SU-DHL-6 (cell line): ENCODE data around the gene ZNHIT1.
"Not testable (repeated sequence)": the region's sequence is repeated elsewhere in the genome, so short reads cannot be mapped to it uniquely, and the experiment has no call there.

Source experiments
- H2AFZ ChIP-seq: fragments of 200-600 bp; sonication (generic); 2 replicates; pipeline ENCODE4 v1.6.1; 2014; ENCODE audit warnings: low read depth, mild to moderate bottlenecking, moderate library complexity, mixed read lengths, antibody characterized with exemption, low read length; ENCODE audit not compliant: severe bottlenecking
- H3F3A ChIP-seq: fragments of 200-600 bp; shearing (Covaris generic); 2 replicates; pipeline ENCODE4 v1.6.0; 2016; ENCODE audit warnings: antibody characterized with exemption, mild to moderate bottlenecking; ENCODE audit not compliant: insufficient read depth
- H3K27ac ChIP-seq: fragments of 200-600 bp; sonication (generic); 2 replicates; pipeline ENCODE4 v1.5.1; 2016; ENCODE audit warnings: low read depth, mild to moderate bottlenecking, low read length, moderate library complexity, mixed read lengths
- H3K27me3 ChIP-seq: fragments of 200-600 bp; sonication (generic), shearing (Covaris generic); 2 replicates; pipeline ENCODE4 v1.6.0; 2014; ENCODE audit warnings: mild to moderate bottlenecking, low read length
- H3K36me3 ChIP-seq: fragments of 200-600 bp; sonication (generic); 2 replicates; pipeline ENCODE4 v1.6.1; 2014; ENCODE audit warnings: mild to moderate bottlenecking, low read length, mixed read lengths
- H3K4me2 ChIP-seq: fragments of 300-600, 200-600 bp; shearing (Covaris generic), sonication (generic); 2 replicates; pipeline ENCODE4 v1.6.0; 2014; ENCODE audit warnings: low read length, low read depth, mild to moderate bottlenecking; ENCODE audit not compliant: poor library complexity, severe bottlenecking
- H3K4me3 ChIP-seq: fragments of 200-600 bp; sonication (generic); 2 replicates; pipeline ENCODE4 v1.5.1; 2014; ENCODE audit warnings: antibody characterized with exemption, low read length, mild to moderate bottlenecking, mixed read lengths; ENCODE audit not compliant: insufficient read depth, poor library complexity, severe bottlenecking
- H3K79me2 ChIP-seq: fragments of 200-600 bp; sonication (generic); 2 replicates; pipeline ENCODE4 v1.6.1; 2014; ENCODE audit warnings: mild to moderate bottlenecking, low read length, moderate library complexity; ENCODE audit not compliant: insufficient read depth
- H3K9ac ChIP-seq: fragments of 200-600 bp; sonication (generic); 2 replicates; pipeline ENCODE4 v1.7.0; 2014; ENCODE audit warnings: mild to moderate bottlenecking, low read length
- H3K9me2 ChIP-seq: fragments of 200-600 bp; sonication (generic); replicated peaks from 2 replicates; pipeline ENCODE4 v1.6.1; 2014; ENCODE audit warnings: low read length; ENCODE audit not compliant: insufficient read depth
- H3K9me3 ChIP-seq: fragments of 200-600 bp; sonication (generic); 2 replicates; pipeline ENCODE4 v1.6.1; 2014; ENCODE audit warnings: low read length, mixed read lengths; ENCODE audit not compliant: insufficient read depth
- H4K20me1 ChIP-seq: fragments of 200-600 bp; sonication (generic); 2 replicates; pipeline ENCODE4 v1.6.1; 2014; ENCODE audit warnings: low read depth, mild to moderate bottlenecking, antibody characterized with exemption, low read length, moderate library complexity, mixed read lengths
- CTCF ChIP-seq: fragments of 200-600 bp; sonication (generic); IDR thresholded peaks from one replicate; pipeline ENCODE4 v1.5.1; 2017; ENCODE audit warnings: antibody characterized with exemption, mild to moderate bottlenecking, low read length, moderate library complexity; ENCODE audit not compliant: insufficient read depth, poor library complexity, severe bottlenecking
- EZH2phosphoT487 ChIP-seq: fragments of 200-600 bp; sonication (generic), shearing (Covaris generic); conservative IDR thresholded peaks from 2 replicates; pipeline ENCODE4 v1.6.1; 2018; ENCODE audit warnings: mild to moderate bottlenecking, antibody characterized with exemption, low read length, moderate library complexity, mixed read lengths

Gene ZNHIT1

GRCh38 chr7:101198476-101198875 is 19.5 kb upstream of the ZNHIT1 start:
- Histone ChIP-seq H2AFZ (no peak overlapping the region), H4K20me1 (no peaks in the 10 kb centered on the region), H3K27ac (no peak overlapping the region), H3K27me3 (no peaks in the 10 kb centered on the region), H3K4me2 (no peak overlapping the region), H3K79me2 (no peaks in the 10 kb centered on the region), H3F3A (no peaks in the 10 kb centered on the region), H3K9me2 (no peaks in the 10 kb centered on the region), H3K4me3 (no peak overlapping the region), H3K9ac (no peak overlapping the region), H3K36me3 (no peaks in the 10 kb centered on the region), H3K9me3 (no peaks in the 10 kb centered on the region)
- no peak for TF ChIP-seq EZH2phosphoT487
- no peak for TF ChIP-seq CTCF

GRCh38 chr7:101199522-101199921 is 18.4 kb upstream of the ZNHIT1 start:
- not testable (repeated sequence) for H3K9ac ChIP-seq, H3F3A ChIP-seq, H2AFZ ChIP-seq, H3K9me3 ChIP-seq, H4K20me1 ChIP-seq, H3K27ac ChIP-seq, H3K36me3 ChIP-seq, H3K79me2 ChIP-seq, H3K9me2 ChIP-seq, H3K27me3 ChIP-seq, H3K4me3 ChIP-seq, H3K4me2 ChIP-seq

DNA sequence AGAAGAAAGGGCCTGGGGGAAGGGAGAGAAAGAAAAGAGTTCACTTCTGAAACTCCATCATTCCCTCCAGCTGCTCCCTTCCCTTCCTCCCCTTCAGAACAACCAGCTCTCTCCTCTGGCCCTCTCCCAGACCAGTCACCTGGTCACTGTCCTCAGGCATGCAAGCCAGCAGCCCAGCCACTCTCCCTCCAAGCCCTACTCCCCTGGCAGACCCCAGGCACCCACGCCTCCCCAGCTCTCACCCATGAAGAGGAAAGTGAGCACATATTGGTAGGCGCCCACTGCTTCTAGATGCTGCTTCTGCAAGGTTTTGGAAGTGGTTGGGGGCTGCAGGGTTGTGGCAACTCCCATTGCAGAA is 17.5 kb upstream of the ZNHIT1 start:
- Histone ChIP-seq H3K9me2 (no peaks in the 10 kb centered on the region), H3K9ac (no peak overlapping the region), H4K20me1 (no peaks in the 10 kb centered on the region), H3K36me3 (no peaks in the 10 kb centered on the region), H3F3A (no peaks in the 10 kb centered on the region), H3K4me3 (no peak overlapping the region), H3K27ac (no peak overlapping the region), H3K79me2 (no peaks in the 10 kb centered on the region), H3K4me2 (no peak overlapping the region), H3K9me3 (no peaks in the 10 kb centered on the region), H3K27me3 (no peaks in the 10 kb centered on the region), H2AFZ (no peak overlapping the region)
- TF ChIP-seq CTCF, result no peak
- no peak for TF ChIP-seq EZH2phosphoT487

- no peaks in the 10 kb centered on the region for H3K9me2 ChIP-seq
Measured at GRCh38 chr7:101200862-101201599, 16.9 kb upstream of the ZNHIT1 start, which contains the start of gene MOGAT3. TSS of gene MOGAT3 (minus strand) at chr7:101201036. CDS start at chr7:101200854, 182 bp downstream.

More at GRCh38 chr7:101200862-101201599, 16.9 kb upstream of the ZNHIT1 start, which contains the start of gene MOGAT3:
- no peak within 1 kb of the TSS for H3K4me2 ChIP-seq
- TF ChIP-seq CTCF (no peak), EZH2phosphoT487 (no peak)
- no peak within 1 kb of the TSS for H3K4me3 ChIP-seq
- H3K27ac ChIP-seq, result no peak within 1 kb of the TSS
- no peaks in the 10 kb centered on the region for H4K20me1 ChIP-seq
- H3K36me3 ChIP-seq, result no peaks in the 10 kb centered on the region
- H3K79me2 ChIP-seq, result no peaks in the 10 kb centered on the region
- H3K9me3 ChIP-seq, result no peaks in the 10 kb centered on the region
- H3K9ac ChIP-seq, result no peak within 1 kb of the TSS
- no peaks in the 10 kb centered on the region for H3K27me3 ChIP-seq
- no peaks in the 10 kb centered on the region for H3F3A ChIP-seq
- H2AFZ ChIP-seq, result no peak within 1 kb of the TSS
